Neural progenitor cell (in vitro differentiated cells): Measurements from ENCODE around the gene GRK6.

Experiments used
- EZH2 ChIP-seq: fragments of 200-600 bp; sonication (generic); IDR thresholded peaks from 2 replicates; pipeline ENCODE4 v1.6.1; 2017; ENCODE audit warnings: antibody characterized with exemption, mild to moderate bottlenecking, moderate library complexity
- TF ChIP-seq, protein P1 (sequence below): fragments of 200-600 bp; sonication (generic); IDR thresholded peaks from 2 replicates; pipeline ENCODE4 v1.5.1; 2017; ENCODE audit warnings: antibody characterized with exemption, mild to moderate bottlenecking

DNA sequence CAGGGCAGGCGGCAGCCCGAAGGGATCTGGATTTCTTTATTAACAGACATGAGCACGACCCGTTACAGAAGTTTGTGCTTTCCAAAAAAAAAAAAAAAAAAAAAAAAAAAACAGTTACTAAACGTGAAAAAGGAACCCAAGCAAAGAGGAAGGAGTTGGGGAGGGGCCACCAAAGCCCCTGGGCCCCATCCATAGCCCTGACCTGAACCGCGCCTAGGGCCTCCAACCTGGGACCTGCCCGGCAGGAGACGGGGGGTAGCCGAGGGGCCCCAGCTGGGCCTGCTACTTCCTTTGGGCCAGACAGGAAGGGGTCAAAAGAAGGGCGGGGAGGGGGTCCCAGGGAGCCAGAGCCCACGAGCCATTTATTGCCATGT, 30.1 kb downstream of the GRK6 start:
- no peak for TF ChIP-seq EZH2
- TF ChIP-seq, protein P1, sequence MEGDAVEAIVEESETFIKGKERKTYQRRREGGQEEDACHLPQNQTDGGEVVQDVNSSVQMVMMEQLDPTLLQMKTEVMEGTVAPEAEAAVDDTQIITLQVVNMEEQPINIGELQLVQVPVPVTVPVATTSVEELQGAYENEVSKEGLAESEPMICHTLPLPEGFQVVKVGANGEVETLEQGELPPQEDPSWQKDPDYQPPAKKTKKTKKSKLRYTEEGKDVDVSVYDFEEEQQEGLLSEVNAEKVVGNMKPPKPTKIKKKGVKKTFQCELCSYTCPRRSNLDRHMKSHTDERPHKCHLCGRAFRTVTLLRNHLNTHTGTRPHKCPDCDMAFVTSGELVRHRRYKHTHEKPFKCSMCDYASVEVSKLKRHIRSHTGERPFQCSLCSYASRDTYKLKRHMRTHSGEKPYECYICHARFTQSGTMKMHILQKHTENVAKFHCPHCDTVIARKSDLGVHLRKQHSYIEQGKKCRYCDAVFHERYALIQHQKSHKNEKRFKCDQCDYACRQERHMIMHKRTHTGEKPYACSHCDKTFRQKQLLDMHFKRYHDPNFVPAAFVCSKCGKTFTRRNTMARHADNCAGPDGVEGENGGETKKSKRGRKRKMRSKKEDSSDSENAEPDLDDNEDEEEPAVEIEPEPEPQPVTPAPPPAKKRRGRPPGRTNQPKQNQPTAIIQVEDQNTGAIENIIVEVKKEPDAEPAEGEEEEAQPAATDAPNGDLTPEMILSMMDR: no peak
